Measurements from ENCODE around the gene BCL11A. TPM values are rescaled to one million over a fixed set of nuclear protein-coding genes. Genes with fewer than 3 reads are reported as not detected.

The BCL11A gene
- total and polyA plus RNA-seq, 9 donors = 0.81 to 5.7 (median 3.2) TPM; not detected in 1

GRCh38 chr2:60429681-60430080 lies 123.8 kb downstream of the BCL11A start:
- H3K27me3 ChIP-seq = no peaks in the 10 kb centered on the region
- no peak for TF ChIP-seq POLR2A (IDR thresholded peaks at IDR 0.05)
- no peak for TF ChIP-seq EP300 (IDR thresholded peaks at IDR 0.05)
- no peak for DNase-seq
- no peak overlapping the region for H3K27ac ChIP-seq
- H3K36me3 ChIP-seq = no peaks in the 10 kb centered on the region
- H3K9me3 ChIP-seq = no peaks in the 10 kb centered on the region
- 66 to 76% (median 74%) methylated on average over 4 of the region's 4 CpGs for WGBS, 3 donors
- H3K4me3 ChIP-seq = no peak overlapping the region
- intact Hi-C loops (cut with DNase I) = no loop called here
- no peaks in the 10 kb centered on the region for H3K4me1 ChIP-seq (ENCODE audit: insufficient read depth)

DNA sequence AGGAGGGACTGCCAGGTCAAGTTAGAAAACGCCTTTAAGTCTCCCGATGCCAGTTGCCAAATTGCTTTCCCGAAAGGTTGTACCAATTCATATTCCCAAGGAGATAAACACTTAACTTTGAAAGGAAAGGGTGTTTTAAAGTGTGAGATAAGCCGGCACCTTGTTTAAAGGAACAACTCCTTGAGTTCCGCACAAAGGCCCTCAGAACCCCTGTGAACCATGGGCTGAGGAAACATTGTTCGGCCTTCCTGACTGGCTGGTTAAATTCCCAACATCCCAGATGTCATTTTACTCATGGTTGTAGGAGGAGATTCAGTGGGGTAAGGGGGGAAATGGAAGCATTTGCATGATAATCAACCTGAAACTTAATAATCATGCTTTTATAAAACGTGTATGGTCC lies 126.6 kb downstream of the BCL11A start:
- TF ChIP-seq EP300 (IDR thresholded peaks at IDR 0.05) (no peak), CTCF (IDR thresholded peaks at IDR 0.05) (no peak), POLR2A (IDR thresholded peaks at IDR 0.05) (no peak)
- WGBS, 3 donors = 80 to 83% (median 81%) methylated on average over 7 of the region's 7 CpGs
- H3K27ac ChIP-seq = no peak overlapping the region
- no peaks in the 10 kb centered on the region for H3K9me3 ChIP-seq
- no peaks in the 10 kb centered on the region for H3K4me1 ChIP-seq (ENCODE audit: insufficient read depth)
- no peak overlapping the region for H3K4me3 ChIP-seq
- DNase-seq = no peak
- intact Hi-C loops (cut with DNase I) = no loop called here
- H3K27me3 ChIP-seq = no peaks in the 10 kb centered on the region
- no peaks in the 10 kb centered on the region for H3K36me3 ChIP-seq

DNA sequence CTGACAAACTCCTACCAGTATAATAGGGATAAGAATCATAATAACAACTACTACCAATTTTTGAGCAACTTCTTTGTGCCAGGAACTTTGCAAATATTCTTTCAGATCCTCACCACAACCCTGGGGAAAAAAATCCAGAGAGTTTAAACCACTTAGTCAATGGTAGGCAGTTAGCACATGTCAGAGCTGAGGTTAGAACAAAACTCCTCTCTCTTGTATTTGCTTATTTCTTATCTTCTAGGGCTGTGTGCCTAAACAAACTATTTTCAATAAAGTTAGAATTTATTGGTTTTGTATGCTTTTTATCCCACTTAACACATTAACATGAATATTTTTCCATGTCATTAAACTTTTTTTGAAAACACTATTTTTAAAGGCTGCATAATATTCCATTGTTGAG lies 127.1 kb downstream of the BCL11A start:
- H3K9me3 ChIP-seq = no peaks in the 10 kb centered on the region
- H3K36me3 ChIP-seq = no peaks in the 10 kb centered on the region
- no peak for TF ChIP-seq POLR2A (IDR thresholded peaks at IDR 0.05)
- no peak for TF ChIP-seq CTCF (IDR thresholded peaks at IDR 0.05)
- TF ChIP-seq EP300 (IDR thresholded peaks at IDR 0.05) = no peak
- H3K27me3 ChIP-seq = no peaks in the 10 kb centered on the region
- intact Hi-C loops (cut with DNase I) = no loop called here
- H3K4me3 ChIP-seq = no peak overlapping the region
- H3K27ac ChIP-seq = no peak overlapping the region
- H3K4me1 ChIP-seq (ENCODE audit: insufficient read depth) = no peaks in the 10 kb centered on the region
- DNase-seq = no peak

DNA sequence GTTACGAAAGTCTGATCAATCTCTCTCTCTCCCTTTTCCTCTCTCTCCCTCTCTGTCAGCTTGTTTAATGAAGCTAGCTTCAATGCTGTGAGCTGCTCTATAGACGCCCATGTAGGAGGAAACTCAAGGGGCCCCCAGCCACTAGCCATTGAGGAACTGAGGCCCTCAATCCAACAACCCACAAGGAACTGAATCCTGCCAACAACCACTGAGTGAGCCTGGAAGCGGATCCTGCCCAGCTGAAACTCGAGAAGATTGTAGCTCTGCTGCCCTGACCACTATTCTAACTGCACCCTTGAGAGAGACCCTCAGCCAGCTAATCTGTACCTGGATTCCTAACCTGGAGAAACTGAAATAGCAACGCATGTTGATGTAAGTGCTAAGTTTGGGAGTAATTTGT lies 129.2 kb downstream of the BCL11A start:
- H3K36me3 ChIP-seq = no peaks in the 10 kb centered on the region
- no peak for TF ChIP-seq CTCF (IDR thresholded peaks at IDR 0.05)
- no peak for TF ChIP-seq POLR2A (IDR thresholded peaks at IDR 0.05)
- TF ChIP-seq EP300 (IDR thresholded peaks at IDR 0.05) = no peak
- 78 to 86% (median 86%) methylated on average over 5 of the region's 5 CpGs for WGBS, 3 donors
- no peak overlapping the region for H3K27ac ChIP-seq
- intact Hi-C loops (cut with DNase I) = no loop called here
- H3K4me1 ChIP-seq (ENCODE audit: insufficient read depth) = no peaks in the 10 kb centered on the region
- no peak for DNase-seq
- no peaks in the 10 kb centered on the region for H3K27me3 ChIP-seq
- H3K9me3 ChIP-seq = no peaks in the 10 kb centered on the region
- no peak overlapping the region for H3K4me3 ChIP-seq

GRCh38 chr2:60423505-60423904 lies 129.9 kb downstream of the BCL11A start:
- no peaks in the 10 kb centered on the region for H3K36me3 ChIP-seq
- no peak for DNase-seq
- no peak for TF ChIP-seq CTCF (IDR thresholded peaks at IDR 0.05)
- no peak for TF ChIP-seq EP300 (IDR thresholded peaks at IDR 0.05)
- TF ChIP-seq POLR2A (IDR thresholded peaks at IDR 0.05) = no peak
- intact Hi-C loops (cut with DNase I) = no loop called here
- no peak overlapping the region for H3K27ac ChIP-seq
- H3K4me3 ChIP-seq = no peak overlapping the region
- H3K27me3 ChIP-seq = no peaks in the 10 kb centered on the region
- H3K4me1 ChIP-seq (ENCODE audit: insufficient read depth) = no peaks in the 10 kb centered on the region
- H3K9me3 ChIP-seq = no peaks in the 10 kb centered on the region
- 79 to 80% (median 79%) methylated on average over 1 of the region's 1 CpG for WGBS, 3 donors
